ENCODE results near the gene RNF157. TPM values are rescaled to one million over a fixed set of nuclear protein-coding genes. Genes with fewer than 3 reads are reported as not detected.
A peak's percentile ranks its signal among the peaks of the same experiment; 100 is the strongest.

RNF157 gene
- total and polyA plus RNA-seq, 2 of the 13 experiments (the other 11 are each of a cell fraction or from before 2014, with no cell fraction given), result 0.44 to 1.5 TPM

GRCh38 chr17:76240461-76241203 lies at the start of gene RNF157 (continued):
- TF ChIP-seq MTF1 (CRISPR knock-in tag; IDR thresholded peaks at IDR 0.05) (no peak), ZNF484 (CRISPR knock-in tag; IDR thresholded peaks at IDR 0.05; ENCODE audit: borderline replicate concordance, low read depth) (no peak), ZNF713 (CRISPR knock-in tag; IDR thresholded peaks at IDR 0.05) (no peak), SOX13 (IDR thresholded peaks at IDR 0.05) (no peak), SOX13 (CRISPR knock-in tag; conservative IDR thresholded peaks at IDR 0.05 in 1 of 2, IDR thresholded peaks at IDR 0.05 in 1 of 2) (no peak), ZNF143 (CRISPR knock-in tag; IDR thresholded peaks at IDR 0.05) (no peak), NFKB2 (CRISPR knock-in tag; IDR thresholded peaks at IDR 0.05; ENCODE audit: borderline replicate concordance) (peak; percentile 49; the same call in 1 of the 2 replicates), MXI1 (IDR thresholded peaks at IDR 0.05; ENCODE audit: borderline replicate concordance, low read depth, low read length) (no peak), TRIM24 (CRISPR knock-in tag; IDR thresholded peaks at IDR 0.05) (no peak), XBP1 (CRISPR knock-in tag; IDR thresholded peaks at IDR 0.05) (no peak), RFX5 (IDR thresholded peaks at IDR 0.05; ENCODE audit: low read depth, low read length) (no peak), CAMTA2 (CRISPR knock-in tag; IDR thresholded peaks at IDR 0.05; ENCODE audit: borderline replicate concordance) (no peak; the same call in 1 of the 2 replicates), MAF1 (CRISPR knock-in tag; IDR thresholded peaks at IDR 0.05; ENCODE audit: borderline replicate concordance) (no peak), REL (CRISPR knock-in tag; conservative IDR thresholded peaks at IDR 0.05) (no peak), CBFB (CRISPR knock-in tag; IDR thresholded peaks at IDR 0.05) (0 out of 2 replicates have a peak, but pooled peaks have one; percentile 25), TCF7 (IDR thresholded peaks at IDR 0.05; ENCODE audit: low read depth) (no peak), SMC3 (IDR thresholded peaks at IDR 0.05; ENCODE audit: low read length) (no peak), AKAP8 (CRISPR knock-in tag; IDR thresholded peaks at IDR 0.05) (no peak), ZSCAN22 (CRISPR knock-in tag; IDR thresholded peaks at IDR 0.05) (no peak), ZNF619 (CRISPR knock-in tag; IDR thresholded peaks at IDR 0.05) (no peak), SMARCE1 (IDR thresholded peaks at IDR 0.05; ENCODE audit: borderline replicate concordance) (no peak)
- TF ChIP-seq, protein P1, sequence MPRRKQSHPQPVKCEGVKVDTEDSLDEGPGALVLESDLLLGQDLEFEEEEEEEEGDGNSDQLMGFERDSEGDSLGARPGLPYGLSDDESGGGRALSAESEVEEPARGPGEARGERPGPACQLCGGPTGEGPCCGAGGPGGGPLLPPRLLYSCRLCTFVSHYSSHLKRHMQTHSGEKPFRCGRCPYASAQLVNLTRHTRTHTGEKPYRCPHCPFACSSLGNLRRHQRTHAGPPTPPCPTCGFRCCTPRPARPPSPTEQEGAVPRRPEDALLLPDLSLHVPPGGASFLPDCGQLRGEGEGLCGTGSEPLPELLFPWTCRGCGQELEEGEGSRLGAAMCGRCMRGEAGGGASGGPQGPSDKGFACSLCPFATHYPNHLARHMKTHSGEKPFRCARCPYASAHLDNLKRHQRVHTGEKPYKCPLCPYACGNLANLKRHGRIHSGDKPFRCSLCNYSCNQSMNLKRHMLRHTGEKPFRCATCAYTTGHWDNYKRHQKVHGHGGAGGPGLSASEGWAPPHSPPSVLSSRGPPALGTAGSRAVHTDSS (CRISPR knock-in tag; conservative IDR thresholded peaks at IDR 0.05), result no peak
- TF ChIP-seq, protein P2, sequence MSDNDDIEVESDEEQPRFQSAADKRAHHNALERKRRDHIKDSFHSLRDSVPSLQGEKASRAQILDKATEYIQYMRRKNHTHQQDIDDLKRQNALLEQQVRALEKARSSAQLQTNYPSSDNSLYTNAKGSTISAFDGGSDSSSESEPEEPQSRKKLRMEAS (IDR thresholded peaks at IDR 0.05), result peak; percentile 85
- TF ChIP-seq, protein P3, sequence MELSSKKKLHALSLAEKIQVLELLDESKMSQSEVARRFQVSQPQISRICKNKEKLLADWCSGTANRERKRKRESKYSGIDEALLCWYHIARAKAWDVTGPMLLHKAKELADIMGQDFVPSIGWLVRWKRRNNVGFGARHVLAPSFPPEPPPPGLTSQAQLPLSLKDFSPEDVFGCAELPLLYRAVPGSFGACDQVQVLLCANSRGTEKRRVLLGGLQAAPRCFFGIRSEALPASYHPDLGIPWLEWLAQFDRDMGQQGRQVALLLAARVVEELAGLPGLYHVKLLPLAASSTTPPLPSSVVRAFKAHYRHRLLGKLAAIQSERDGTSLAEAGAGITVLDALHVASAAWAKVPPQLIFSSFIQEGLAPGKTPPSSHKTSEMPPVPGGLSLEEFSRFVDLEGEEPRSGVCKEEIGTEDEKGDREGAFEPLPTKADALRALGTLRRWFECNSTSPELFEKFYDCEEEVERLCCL (CRISPR knock-in tag; IDR thresholded peaks at IDR 0.05; ENCODE audit: borderline replicate concordance), result no peak
- TF ChIP-seq, protein P4, sequence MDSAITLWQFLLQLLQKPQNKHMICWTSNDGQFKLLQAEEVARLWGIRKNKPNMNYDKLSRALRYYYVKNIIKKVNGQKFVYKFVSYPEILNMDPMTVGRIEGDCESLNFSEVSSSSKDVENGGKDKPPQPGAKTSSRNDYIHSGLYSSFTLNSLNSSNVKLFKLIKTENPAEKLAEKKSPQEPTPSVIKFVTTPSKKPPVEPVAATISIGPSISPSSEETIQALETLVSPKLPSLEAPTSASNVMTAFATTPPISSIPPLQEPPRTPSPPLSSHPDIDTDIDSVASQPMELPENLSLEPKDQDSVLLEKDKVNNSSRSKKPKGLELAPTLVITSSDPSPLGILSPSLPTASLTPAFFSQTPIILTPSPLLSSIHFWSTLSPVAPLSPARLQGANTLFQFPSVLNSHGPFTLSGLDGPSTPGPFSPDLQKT (CRISPR knock-in tag; IDR thresholded peaks at IDR 0.05; ENCODE audit: borderline replicate concordance), result no peak
- TF ChIP-seq, protein P5, sequence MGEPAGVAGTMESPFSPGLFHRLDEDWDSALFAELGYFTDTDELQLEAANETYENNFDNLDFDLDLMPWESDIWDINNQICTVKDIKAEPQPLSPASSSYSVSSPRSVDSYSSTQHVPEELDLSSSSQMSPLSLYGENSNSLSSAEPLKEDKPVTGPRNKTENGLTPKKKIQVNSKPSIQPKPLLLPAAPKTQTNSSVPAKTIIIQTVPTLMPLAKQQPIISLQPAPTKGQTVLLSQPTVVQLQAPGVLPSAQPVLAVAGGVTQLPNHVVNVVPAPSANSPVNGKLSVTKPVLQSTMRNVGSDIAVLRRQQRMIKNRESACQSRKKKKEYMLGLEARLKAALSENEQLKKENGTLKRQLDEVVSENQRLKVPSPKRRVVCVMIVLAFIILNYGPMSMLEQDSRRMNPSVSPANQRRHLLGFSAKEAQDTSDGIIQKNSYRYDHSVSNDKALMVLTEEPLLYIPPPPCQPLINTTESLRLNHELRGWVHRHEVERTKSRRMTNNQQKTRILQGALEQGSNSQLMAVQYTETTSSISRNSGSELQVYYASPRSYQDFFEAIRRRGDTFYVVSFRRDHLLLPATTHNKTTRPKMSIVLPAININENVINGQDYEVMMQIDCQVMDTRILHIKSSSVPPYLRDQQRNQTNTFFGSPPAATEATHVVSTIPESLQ (CRISPR knock-in tag; conservative IDR thresholded peaks at IDR 0.05), result no peak
